ENCODE measurements around the gene CCDC59.
"Not testable (repeated sequence)": the region's sequence is repeated elsewhere in the genome, so short reads cannot be mapped to it uniquely, and the experiment has no call there.

Gene CCDC59, protein sequence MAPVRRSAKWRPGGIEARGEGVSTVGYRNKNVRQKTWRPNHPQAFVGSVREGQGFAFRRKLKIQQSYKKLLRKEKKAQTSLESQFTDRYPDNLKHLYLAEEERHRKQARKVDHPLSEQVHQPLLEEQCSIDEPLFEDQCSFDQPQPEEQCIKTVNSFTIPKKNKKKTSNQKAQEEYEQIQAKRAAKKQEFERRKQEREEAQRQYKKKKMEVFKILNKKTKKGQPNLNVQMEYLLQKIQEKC

DNA sequence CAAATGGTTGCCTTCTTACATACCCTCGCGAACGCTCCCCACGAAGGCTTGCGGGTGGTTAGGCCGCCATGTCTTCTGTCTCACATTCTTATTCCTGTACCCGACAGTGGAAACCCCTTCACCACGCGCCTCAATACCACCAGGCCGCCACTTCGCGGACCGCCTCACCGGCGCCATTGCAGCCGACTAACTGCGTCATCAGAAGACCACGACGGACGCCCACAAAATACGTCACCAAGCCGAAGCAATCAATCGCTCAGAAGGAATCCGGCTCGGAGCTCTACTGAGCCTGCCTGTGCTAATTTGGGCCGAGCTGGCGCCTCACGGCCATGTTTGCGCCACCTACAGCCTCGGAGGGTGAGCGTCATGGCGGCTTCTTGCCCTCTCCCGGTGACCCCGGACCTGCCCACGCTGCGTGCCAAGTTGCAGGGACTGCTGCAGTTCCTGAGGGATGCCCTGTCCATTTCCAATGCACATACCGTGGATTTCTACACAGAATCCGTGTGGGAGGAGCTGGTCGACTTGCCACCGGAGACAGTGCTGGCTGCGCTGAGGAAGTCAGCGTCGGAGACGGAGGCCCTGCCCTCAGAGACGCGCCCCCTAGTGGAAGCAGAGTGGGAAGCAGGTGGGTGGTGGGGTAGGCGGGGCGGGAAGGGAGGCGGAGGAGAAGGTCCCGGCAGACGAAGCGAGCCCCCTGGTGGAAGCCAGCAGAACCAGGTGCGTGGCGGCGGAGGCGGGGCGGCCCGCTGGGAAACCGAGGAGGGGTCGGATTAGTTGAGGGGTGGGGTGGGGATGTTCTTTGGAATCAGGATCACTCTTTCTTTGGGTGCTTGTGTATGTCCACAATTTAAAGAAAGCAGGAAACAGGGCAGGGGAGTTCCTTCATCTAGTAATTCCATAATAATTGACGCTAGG is at the start of gene CCDC59, which contains the start of gene METTL25:
Gene CCDC59 (minus strand): TSS at position 188 of the 915 bp plus-strand sequence. CDS start 11 bp downstream, at position 177.
Gene METTL25 (plus strand): TSS at position 330 of the 915 bp plus-strand sequence. CDS start 37 bp downstream, at position 367.
- DNase-seq (ENCODE audit: low read depth) = peak; percentile 90

- DNase-seq (ENCODE audit: low read depth) = no peak
Measured at GRCh38 chr12:82407481-82407880, 49.3 kb upstream of the CCDC59 start.

DNA sequence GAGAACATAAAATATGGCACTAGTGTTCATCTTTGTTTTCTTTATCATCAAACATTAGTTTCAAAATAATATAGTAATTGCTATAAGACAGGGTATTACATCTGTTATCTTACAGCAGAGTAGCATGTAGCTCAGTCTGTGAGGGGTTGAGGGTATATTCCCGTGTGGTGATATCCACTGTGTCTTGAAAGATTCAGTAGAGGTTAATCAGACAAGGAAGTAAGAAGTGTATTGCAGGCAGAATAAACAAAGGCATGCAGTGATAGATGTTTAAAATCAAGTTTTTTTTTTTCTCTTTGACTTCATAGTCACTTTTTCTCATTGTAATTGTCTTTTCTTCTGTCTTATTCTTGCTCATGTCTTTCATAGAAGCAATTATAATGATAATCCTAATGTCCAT is 48.5 kb upstream of the CCDC59 start:
- DNase-seq (ENCODE audit: low read depth) = no peak

GRCh38 chr12:82400819-82401218 is 42.6 kb upstream of the CCDC59 start:
- DNase-seq (ENCODE audit: low read depth) = no peak

DNA sequence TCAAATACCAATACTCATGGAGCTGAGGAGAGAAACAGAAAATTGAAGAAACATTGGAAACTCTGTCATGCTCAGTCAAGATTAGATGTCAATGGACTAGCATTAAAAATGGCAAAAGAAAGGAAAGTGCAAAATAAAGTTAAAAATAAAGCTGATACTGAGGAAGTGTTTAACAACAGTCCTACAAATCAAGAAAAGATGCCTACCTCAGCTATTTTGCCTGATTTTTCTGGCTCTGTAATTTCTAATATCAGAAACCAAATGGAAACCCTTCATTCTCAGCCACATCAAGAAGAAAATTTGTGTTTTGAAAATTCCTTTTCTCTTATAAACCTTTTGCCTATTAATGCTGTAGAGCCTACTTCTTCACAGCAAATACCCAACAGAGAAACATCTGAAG is 40.7 kb upstream of the CCDC59 start:
- no peak for DNase-seq (ENCODE audit: low read depth)

- no peak for DNase-seq (ENCODE audit: low read depth)
Measured at GRCh38 chr12:82383930-82384552, 25.9 kb upstream of the CCDC59 start.

DNA sequence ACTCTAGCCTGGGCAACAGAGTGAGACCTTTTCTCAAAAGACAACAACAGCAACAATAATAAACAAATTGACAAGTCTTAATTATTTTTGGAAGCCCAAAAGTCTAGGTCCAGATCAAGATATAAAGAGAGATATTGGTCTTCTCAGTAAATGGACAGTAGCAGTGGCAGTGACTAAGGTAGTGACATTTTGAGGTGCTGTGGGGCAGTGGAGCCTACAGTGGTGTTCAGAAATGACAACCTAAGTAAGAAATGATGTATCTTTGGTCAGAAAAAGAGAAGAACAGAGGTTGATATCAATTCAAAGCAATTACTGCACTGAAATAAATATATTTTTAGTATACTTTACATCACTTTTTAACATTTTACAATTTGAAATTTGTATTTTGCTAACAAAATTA is 20.8 kb upstream of the CCDC59 start:
- no peak for DNase-seq (ENCODE audit: low read depth)

DNA sequence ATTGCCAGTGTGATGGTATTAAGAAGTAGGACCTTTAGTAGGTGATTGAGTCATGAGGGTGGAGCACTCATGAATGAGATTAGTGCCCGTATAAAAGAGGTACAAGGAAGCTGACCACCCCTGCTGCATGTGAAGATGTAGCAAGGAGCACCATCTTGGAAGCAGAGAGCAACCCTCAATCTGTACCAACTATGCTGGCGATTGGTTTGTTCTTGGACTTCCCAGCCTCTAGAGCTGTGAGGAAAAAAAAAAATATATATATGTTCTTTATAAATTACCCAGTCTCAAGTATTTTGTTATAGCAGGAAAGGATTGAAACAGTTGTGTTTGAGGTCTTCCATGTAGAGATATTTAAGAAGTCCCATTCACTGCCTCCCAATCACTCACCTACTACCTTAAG is 17.0 kb upstream of the CCDC59 start:
- DNase-seq (ENCODE audit: low read depth) = no peak

- DNase-seq (ENCODE audit: low read depth) = no peak
Measured at GRCh38 chr12:82366197-82366596, 8.0 kb upstream of the CCDC59 start.

DNA sequence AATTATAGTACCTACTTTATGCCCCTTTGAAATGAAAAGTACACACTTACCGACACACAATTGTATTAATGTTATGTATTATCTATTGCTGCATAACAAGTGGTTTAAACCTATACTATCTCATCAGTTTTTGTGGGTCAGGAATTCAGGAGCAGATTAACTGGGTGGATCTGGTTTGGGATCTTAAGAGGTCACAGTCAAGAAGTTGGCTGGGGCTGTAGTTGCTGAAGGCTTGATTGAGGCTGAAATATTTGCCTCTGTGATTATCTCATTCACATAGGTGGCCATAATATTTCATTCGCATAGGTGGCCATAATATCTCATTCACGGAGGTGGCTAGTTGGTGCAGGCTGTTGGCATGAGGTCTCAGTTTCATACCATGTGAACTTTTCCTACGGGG is 5.8 kb upstream of the CCDC59 start:
- DNase-seq (ENCODE audit: low read depth) = no peak

DNA sequence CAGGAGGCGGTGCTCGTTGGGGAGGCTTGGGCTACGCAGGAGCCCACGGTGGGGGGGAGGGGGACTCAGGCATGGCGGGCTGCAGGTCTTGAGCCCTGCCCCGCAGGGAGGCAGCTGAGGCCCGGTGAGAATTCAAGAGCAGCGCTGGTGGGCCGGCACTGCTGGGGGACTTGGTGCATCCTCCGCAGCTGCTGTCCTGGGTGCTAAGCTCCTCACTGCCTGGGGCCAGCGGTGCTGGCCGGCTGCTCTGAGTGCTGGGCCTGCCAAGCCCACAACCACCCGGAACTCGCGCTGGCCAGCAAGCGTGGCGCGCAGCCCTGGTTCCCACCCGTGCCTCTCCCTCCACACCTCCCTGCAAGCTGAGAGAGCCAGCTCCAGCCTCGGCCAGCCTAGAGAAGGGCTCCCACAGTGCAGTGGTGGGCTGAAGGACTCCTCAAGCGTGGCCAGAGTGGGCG is 3.3 kb upstream of the CCDC59 start:
- DNase-seq (ENCODE audit: low read depth) = no peak

DNA sequence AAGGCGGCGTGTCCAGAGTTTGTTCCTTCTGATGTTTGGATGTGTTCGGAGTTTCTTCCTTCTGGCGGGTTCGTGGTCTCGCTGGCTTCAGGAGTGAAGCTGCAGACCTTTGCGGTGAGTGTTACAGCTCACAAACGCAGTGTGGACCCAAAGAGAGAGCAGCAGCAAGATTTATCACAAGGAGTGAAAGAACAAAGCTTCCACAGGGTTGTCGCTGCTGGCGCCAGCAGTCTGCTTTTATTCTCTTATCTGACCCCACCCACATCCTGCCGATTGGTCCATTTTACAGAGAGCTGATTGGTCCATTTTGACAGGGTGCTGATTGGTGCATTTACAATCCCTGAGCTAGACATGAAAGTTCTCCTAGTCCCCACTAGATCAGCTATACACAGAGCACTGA is 2.6 kb upstream of the CCDC59 start:
- not testable (repeated sequence) for DNase-seq (ENCODE audit: low read depth)

GRCh38 chr12:82359115-82359478 is 910 bp upstream of the CCDC59 start:
- no peak for DNase-seq (ENCODE audit: low read depth)

DNA sequence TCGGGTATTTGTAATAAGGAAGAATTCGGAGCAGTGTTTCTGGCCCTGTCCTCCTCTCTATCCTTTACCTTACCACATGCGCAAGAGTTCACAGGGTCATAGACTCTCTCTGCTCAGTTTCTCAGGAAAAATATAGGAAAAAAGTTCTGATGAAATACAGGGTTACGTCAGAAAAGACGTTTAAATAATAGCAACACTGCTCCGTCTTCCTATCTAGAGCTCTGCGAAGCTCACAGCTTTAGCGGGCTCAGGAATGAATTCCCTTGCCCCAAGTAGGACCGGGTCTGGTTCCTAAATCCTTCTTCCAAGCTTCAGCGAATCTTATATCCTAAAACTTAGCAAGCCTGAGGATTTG is 365 bp downstream of the CCDC59 start:
- no peak for DNase-seq (ENCODE audit: low read depth)

GRCh38 chr12:82357340-82357739 is 847 bp downstream of the CCDC59 start:
- no peak for DNase-seq (ENCODE audit: low read depth)

DNA sequence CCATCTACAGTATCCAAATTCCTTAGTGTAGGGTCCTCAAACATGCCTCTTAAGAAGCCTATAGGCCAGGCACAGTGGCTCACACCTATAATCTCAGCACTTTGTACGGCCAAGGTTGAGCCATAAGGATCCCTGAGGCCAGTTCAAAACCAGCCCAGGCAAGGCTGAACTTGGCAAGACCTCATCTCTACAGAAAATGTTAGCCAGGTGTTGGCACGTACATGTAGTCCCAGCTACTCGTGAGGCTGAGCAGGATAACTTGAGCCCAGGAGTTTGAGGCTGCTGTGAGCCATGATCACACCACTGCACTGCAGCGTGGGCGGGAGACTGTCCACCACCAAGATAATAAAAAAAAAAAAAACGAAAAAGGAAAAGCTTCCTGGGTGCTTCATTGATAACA is 6.8 kb downstream of the CCDC59 start:
- no peak for DNase-seq (ENCODE audit: low read depth)

DNA sequence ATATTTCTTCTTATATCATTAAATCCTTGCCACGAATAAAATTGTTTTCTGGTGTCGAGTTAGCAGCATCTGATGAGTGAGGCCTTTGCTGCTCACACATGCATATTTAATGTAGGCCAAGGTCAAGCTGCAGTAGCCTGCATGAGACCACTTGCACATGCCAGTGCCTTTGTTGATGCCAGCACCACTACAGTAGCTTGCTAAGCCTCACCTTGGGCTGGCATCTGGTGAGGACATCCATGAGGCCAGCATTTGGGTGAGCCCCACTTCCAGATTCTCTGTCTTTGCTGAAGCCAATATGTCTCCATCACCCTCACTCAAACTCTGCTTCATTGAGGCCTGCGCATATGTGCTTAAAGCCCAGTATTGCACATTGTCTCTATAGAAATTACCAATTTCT is 8.0 kb downstream of the CCDC59 start:
- no peak for DNase-seq (ENCODE audit: low read depth)

DNA sequence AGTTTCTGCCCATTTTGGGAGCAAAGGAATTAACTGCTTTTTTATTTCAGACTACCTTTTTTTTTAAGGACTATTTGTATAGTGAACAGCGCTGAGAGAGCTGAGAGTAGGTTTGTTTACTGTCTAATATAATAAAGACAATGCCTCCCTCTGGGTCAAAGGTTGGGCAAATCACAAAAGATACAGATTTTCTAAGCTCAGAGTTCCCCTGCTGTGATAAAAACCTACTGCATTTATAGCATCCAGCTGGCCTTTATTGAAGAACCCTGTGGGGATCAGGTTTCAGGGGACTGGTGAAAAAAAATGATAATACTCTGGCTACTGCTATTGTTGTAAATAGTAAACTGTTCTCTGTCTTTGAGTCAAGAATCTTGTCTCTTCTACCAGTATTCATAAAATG is 28.7 kb downstream of the CCDC59 start:
- no peak for DNase-seq (ENCODE audit: low read depth)

DNA sequence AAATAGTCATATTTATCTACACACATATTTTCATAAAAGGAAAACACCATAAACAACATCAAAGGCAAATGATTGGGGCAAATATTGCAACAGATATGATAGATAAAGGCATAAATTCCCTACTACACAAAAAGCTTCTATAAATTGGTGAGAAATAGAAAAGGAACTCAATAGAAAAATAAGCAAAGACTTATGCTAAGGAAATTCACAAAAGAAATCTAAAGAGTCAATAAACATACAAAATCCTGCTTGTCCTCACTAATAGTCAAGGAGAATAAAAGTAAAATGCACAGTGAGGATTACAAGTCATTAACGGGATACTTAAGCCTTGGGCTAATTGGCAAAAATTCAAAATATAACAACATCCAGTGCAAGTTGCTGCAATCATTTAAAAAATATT is 30.3 kb downstream of the CCDC59 start:
- DNase-seq (ENCODE audit: low read depth) = no peak

DNA sequence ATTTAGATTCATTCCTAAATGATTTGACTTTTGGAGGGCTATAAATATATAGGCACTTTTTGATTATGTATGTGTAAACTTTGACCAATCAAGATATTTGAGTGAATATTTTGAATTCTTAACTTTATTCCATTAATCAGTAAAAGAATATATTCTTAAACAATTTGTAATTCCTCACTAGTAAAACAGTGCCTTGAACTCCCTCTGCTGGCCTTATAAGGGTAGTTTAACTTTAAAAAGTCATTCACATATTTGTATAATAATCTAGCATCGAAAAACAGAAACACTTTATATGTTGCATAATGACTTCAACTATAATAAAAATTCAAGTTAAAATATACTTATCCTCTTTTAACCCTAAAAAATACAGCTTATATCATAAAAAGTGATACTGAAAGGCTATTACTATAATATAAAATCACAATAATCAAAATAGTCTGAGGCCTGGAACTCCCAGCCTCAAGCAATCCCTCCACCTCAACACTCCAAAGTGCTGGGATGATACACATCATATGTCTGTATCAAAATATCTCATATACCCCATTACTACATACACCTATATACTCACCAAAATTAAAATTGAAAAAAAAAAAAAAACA is 31.2 kb downstream of the CCDC59 start:
- DNase-seq (ENCODE audit: low read depth) = no peak

GRCh38 chr12:82325540-82326336 is 32.4 kb downstream of the CCDC59 start:
- DNase-seq (ENCODE audit: low read depth) = no peak

DNA sequence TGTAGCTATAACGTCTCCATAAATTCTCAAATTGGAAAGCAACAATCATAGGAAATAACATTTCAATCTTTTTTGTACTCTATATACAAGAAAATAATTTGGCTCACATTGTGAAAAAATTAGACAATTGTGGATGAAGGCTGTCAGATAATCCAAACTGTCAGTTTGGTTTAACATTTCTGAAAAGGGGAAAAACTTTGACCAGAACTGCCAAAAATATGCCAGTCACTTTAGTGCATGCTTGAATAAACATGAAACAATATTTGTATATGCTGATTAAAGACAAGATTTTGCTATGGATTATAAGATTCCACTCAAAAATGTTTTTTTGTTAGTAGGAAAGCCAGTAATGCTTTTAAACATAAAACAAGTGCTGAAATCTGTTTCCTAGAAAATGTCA is 38.9 kb downstream of the CCDC59 start:
- no peak for DNase-seq (ENCODE audit: low read depth)

Data from GM04503 (cell line).